Activated T-cell treated with anti-CD3 and anti-CD28 coated beads for 4 hours (primary cell): ENCODE data around the gene USP12.

ENCODE experiments used
- DNase-seq: peaks from one replicate; pipeline ENCODE4 v3.0.0-alpha.2; 2020

The USP12 gene

DNA sequence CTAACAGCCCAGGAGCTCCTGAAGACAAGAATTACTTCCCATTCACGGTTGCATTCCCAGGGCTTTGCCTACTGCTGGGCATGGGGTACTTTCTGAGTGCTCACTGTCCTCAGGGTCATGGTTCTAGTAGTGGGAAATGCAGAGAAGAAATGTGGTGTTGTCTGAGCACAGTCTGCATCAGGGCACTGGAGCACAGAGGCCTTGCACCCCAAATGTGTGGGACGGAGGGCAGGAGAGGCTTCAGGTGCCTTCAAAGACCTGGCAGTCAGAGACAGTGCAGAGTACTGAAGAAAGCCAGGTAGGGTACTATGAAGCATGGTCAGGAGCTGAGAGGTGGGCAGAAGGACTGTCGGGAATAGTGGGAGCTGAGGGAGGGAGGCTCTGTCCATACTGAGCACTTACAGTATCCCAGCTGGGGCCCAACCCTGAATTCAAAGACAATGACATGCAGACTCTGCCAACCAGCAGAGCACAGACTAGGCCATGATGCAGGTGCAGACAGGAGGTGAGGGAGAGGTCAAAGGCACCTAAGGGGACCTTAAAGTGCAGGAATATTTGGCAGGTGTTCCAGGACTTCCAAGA lies 144.4 kb downstream of the USP12 start:
- no peak for DNase-seq

DNA sequence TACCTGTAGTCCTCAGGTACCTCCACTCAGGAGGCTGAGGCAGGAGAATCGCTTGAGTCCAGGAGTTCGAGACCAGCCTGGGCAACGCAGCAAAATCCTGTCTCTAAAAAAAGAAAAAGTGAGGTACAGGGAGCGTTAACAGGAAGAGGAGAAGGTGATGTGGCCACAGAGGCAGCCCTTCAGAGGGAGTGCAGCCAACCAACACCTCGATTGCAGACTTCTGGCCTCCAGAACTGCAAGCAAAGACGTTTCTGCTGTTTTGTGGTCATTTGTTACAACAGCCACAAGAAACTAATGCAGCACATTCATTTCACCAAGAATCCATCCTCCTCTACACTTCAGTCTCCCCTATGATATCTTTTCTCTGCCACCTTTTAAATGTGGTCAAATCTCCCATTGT lies 145.2 kb downstream of the USP12 start:
- DNase-seq: no peak

DNA sequence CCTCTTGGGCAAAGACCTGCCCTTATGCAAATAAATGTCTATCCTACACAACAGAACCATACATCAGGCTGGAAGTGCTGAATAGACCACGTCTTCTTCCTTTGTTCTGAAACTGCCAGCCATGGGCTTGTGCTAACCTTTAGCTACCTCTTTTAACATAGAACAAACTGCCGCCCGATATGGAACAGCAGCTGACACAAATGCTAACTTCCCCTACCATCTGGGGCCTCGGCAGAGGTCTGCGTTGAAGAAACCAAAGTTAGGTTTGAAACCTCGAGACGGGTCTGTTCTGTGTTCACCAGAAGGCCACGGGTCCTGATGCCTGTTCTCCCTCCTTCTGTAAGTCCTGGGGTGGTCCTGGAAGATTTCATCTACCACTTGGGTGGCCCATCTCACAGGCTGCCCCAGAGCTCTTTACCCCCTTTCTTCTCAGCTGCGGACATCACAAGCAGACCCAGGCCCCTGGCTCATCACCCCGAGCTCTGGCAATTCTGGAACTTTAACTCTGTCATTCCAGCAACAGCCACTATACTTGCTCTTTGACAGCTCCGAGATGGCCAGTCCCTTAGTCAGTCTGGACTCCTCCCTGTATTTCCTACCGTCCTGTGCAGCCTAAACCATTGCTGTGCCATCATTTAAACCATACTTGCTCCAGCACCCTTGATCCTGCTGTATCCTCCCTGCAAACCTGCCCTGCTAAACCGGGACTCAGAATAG lies 146.7 kb downstream of the USP12 start:
- no peak for DNase-seq

DNA sequence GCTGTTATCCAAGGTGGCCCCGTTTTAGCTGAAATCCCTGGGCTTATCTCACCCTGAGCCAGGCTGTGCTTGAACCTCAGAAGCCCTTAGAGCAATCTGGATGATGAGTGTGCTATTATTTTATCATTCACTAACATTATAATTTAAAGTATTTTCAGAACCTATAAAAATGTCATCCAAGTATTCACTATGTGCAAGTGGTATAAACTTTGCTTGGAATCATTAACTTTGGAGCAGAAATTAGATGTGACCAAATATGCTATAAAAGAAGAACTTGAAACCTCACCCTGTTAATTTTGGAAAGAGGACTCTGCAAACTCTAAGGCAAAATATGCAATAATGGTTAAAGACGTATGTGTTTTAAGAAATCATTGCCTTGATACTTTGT lies 147.5 kb downstream of the USP12 start:
- no peak for DNase-seq

DNA sequence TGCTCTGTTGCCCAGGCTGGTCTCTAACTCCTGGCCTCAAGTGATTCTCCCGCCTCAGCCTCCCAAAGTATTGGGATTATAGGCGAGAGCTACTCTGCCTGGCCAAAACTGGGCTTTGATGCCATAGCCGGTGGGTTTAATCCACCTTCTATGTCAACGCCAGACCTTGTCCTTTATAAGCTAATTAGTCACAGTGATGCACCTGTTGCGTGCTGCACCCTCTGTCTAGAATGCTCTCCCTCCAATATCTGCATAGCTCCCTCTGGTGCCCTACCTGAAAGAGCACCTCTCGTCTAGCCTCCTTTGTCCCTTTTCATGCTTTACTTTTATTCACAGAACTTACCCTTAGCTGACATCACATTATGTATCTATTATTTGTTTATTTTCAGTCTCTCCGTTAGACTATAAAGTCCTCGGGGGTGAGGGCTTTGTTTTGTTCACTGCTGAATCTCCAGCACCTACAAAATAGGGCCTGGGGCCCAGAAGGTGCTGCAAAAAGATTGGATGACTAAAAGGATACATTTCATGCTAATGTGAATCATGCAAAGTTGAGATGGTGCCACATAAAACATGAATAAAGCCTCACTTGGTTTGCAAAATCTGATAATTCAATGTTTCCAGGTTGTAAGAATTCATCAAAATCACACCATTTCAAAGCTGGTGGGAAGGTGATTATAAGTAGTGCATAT lies 148.1 kb downstream of the USP12 start:
- no peak for DNase-seq

DNA sequence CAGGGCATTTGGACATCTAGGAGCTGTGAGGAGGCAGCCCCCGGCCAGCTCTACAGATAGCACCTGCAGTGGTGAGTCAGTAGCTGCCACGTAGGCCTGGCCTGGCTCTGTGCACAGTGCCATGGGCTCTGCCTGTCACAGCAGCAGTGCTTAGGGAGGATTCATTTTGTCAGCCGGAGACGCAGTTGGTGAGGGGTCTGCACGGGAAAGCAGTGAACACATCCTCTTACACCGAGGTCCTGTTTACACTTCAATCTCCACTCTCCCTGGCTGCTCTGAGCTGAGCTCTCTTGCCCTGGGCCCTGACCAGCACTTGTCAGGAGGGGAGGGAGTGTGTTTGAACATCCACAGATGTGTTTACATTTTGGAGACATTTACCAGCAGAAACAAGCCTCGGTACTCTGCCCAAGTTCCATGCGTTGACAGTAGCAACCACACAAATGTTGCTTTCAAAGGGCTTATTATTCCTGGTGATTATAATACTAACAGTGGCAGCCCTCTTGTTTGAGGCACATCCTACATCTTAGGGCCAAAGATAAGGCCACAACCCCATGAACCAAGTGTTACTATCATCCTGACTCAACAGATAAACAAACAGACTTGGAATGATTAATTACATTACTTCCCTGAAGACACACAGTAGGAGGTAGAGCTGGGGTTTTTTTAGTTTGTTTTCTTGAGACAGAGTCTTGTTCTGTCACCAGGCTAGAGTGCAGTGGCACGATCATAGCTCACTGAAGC lies 148.9 kb downstream of the USP12 start:
- no peak for DNase-seq

DNA sequence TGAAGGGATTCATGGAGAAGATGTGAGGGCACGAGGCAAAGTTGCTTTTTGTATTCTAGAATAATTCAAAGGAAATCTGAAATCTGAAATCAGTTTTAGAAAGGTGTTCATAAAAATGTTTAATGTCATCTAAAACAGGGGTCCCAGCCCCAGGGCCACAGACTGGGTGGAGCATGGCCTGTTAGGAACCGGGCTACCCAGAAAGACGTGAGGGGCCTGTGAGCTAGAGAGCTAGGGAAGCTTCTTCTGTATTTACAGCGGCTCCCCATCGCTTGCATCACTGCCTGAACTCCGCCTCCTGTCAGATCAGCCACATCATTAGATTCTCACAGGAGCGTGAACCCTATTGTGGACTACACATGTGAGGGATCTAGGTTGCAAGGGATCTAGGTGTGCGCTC lies 151.2 kb downstream of the USP12 start:
- DNase-seq: no peak

DNA sequence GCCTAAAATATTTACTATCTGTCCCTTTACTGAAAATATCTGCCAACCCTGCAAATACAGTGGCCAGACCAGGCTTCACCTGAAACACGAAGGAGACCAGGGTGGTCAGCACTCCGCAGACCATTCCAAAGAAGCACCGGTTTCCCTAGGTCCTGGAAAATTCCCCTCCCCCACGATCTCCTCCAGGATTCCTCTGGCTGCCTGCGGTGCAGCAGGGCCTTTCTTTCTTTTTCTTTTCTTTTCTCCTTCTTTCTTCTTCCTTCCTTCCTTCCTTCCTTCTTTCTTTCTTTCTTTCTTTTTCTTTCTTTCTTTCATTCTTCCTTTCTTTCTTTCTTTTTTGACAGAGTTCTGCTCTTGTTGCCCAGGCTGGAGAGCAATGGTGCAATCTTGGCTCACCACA lies 152.7 kb downstream of the USP12 start:
- no peak for DNase-seq

DNA sequence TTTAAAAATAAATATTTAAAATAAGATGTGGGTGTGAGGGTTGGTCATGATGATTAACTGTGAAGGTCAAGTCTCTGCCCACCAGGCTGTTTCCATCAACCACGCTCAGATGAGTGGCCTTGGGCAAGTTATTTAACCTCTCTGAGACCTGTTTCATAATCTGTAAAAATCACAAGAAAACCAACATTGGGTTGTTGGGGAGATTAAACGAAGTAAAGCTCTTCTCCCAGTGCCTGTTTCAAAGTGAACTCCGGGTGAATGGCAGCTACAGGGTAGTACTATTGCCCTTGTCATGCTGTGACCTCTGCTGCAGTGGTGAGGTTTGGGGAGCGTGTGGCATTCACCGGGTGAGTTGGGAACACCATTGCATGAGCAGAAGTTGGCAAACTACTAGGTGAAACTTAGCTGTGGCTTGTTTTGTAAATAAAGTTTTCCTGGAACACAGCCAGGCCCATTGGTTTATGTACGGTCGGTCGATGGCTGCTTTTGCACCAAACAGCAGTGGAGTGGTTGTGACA lies 153.2 kb downstream of the USP12 start:
- no peak for DNase-seq

DNA sequence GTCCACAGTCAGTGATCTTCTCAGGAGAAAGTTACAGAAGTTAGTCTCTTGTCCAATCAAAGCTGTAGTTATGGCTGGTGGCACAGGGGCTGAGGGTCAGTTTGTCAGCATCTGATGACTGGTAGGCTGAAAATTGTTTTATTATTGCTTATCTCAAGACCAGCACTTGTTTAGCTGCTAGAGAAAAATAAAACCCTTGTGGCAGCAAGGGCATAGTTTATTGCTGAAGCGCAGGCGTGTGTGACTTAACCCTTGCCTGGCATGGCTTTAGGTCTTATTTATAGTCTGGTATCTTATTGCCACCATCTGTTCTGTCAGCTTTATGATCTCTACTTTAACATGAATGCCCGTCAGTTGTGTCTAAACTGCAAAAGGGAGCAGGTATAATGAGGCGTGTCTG lies 154.7 kb downstream of the USP12 start:
- DNase-seq: no peak
